ENCODE measurements around the gene SAMD11.
"Not testable (repeated sequence)": the region's sequence is repeated elsewhere in the genome, so short reads cannot be mapped to it uniquely, and the experiment has no call there.

The SAMD11 gene

GRCh38 chr1:934991-935750 lies 11.4 kb downstream of the SAMD11 start:
- no peak for DNase-seq

GRCh38 chr1:935751-936231 lies 12.1 kb downstream of the SAMD11 start:
- no peak for DNase-seq

GRCh38 chr1:936348-937264 lies 12.9 kb downstream of the SAMD11 start:
- no peak for DNase-seq

- no peak for DNase-seq
Measured at GRCh38 chr1:937521-937920, 13.8 kb downstream of the SAMD11 start.

- DNase-seq: no peak
Measured at GRCh38 chr1:938088-938683, 14.5 kb downstream of the SAMD11 start.

GRCh38 chr1:938711-939489 lies 15.2 kb downstream of the SAMD11 start:
- no peak for DNase-seq

- no peak for DNase-seq
Measured at GRCh38 chr1:939511-940106, 15.9 kb downstream of the SAMD11 start.

- DNase-seq: no peak
Measured at GRCh38 chr1:940107-941014, 16.6 kb downstream of the SAMD11 start.

- no peak for DNase-seq
Measured at GRCh38 chr1:941015-941587, 17.4 kb downstream of the SAMD11 start.

- no peak for DNase-seq
Measured at GRCh38 chr1:941588-942383, 18.1 kb downstream of the SAMD11 start.

GRCh38 chr1:942411-942821 lies 18.7 kb downstream of the SAMD11 start:
- no peak for DNase-seq

- DNase-seq: no peak
Measured at GRCh38 chr1:942864-943533, 19.3 kb downstream of the SAMD11 start.

GRCh38 chr1:943545-944340 lies 20.0 kb downstream of the SAMD11 start:
- DNase-seq: no peak

- no peak for DNase-seq
Measured at GRCh38 chr1:944341-945325, 20.9 kb downstream of the SAMD11 start.

- no peak for DNase-seq
Measured at GRCh38 chr1:945688-946556, 22.2 kb downstream of the SAMD11 start.

GRCh38 chr1:946811-947210 lies 23.1 kb downstream of the SAMD11 start:
- not testable (repeated sequence) for DNase-seq
